Measurements from ENCODE around the gene HMGXB3. TPM values are rescaled to one million over a fixed set of nuclear protein-coding genes. Genes with fewer than 3 reads are reported as not detected.

Gene HMGXB3
- total RNA-seq, 2 donors from 2014 or later, result 49.2 to 50.1 TPM

DNA sequence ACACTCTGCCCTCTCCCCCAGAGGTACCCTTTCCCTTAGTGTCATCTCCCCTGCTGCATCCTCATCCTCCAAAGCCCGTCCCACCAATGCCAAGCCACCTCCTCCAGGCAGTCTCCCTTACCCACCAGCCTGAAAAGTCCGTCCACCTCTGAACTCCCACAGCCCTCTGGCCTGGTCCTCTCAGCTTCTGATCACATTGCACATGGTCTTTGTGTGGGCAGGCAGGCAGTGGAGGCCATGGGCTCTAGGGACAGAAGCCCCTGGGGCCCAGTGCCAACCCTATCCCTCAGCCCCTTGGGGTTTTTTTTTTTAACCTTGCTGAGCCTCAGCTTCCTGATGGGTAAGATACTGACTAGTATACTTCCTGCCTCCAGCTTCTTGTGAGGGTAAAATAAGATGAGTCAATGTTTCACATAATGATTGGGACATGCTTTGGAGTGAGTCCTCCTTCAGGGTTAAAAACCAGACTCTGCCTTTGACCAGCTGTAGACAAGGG, 66.4 kb downstream of the HMGXB3 start:
- no peak for DNase-seq (ENCODE audit: low spot score)
- Histone ChIP-seq H3K4me1 (ENCODE audit: control insufficient read depth in 1 of 2, low read depth in 2 of 2) (peaks cover 4 to 8% of the 10 kb centered on the region in 2 donors), H3K9me3 (no peaks in the 10 kb centered on the region), H3K4me3 (no peak overlapping the region), H3K27ac (no peak overlapping the region), H3K27me3 (replicated peaks; ENCODE audit: insufficient read depth) (no peaks in the 10 kb centered on the region), H3K36me3 (no peaks in the 10 kb centered on the region)
- TF ChIP-seq, protein P1, sequence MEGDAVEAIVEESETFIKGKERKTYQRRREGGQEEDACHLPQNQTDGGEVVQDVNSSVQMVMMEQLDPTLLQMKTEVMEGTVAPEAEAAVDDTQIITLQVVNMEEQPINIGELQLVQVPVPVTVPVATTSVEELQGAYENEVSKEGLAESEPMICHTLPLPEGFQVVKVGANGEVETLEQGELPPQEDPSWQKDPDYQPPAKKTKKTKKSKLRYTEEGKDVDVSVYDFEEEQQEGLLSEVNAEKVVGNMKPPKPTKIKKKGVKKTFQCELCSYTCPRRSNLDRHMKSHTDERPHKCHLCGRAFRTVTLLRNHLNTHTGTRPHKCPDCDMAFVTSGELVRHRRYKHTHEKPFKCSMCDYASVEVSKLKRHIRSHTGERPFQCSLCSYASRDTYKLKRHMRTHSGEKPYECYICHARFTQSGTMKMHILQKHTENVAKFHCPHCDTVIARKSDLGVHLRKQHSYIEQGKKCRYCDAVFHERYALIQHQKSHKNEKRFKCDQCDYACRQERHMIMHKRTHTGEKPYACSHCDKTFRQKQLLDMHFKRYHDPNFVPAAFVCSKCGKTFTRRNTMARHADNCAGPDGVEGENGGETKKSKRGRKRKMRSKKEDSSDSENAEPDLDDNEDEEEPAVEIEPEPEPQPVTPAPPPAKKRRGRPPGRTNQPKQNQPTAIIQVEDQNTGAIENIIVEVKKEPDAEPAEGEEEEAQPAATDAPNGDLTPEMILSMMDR (IDR thresholded peaks at IDR 0.05), result no peak
- no peak for ATAC-seq (ENCODE audit: insufficient number of reproducible peaks, low FRiP score, low read depth)

DNA sequence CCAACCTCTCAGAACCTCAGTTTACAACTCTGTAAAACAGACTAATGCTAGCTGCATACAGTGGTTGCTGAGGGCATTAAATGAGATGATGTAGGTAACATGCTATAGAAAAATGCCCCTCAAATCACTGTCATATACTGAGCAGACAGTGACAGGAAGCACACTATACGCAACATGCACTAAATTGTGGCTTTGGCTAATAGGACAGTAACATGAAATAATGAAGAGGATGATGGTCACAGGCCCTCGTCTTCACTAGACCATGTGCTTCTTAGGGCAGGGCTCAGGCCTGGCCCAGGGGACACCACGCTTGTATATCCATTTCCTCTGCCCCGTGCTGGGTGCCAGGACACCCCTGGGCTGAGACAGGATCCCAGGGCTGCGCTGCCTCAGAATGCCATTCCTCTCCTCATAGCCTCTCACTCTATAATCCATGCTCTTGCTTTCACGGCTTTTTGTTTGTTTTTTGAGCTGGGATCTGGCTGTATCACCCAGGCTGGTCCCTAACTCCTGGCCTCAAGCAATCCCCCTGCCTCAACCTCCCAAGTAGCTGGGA, 66.9 kb downstream of the HMGXB3 start:
- Histone ChIP-seq H3K27ac (no peak overlapping the region), H3K4me1 (ENCODE audit: control insufficient read depth in 1 of 2, low read depth in 2 of 2) (peaks cover 4 to 8% of the 10 kb centered on the region in 2 donors), H3K4me3 (no peak overlapping the region), H3K27me3 (replicated peaks; ENCODE audit: insufficient read depth) (no peaks in the 10 kb centered on the region), H3K9me3 (no peaks in the 10 kb centered on the region), H3K36me3 (no peaks in the 10 kb centered on the region)
- ATAC-seq (ENCODE audit: insufficient number of reproducible peaks, low FRiP score, low read depth), result no peak
- TF ChIP-seq, protein P1 (IDR thresholded peaks at IDR 0.05), result no peak
- DNase-seq (ENCODE audit: low spot score), result no peak

DNA sequence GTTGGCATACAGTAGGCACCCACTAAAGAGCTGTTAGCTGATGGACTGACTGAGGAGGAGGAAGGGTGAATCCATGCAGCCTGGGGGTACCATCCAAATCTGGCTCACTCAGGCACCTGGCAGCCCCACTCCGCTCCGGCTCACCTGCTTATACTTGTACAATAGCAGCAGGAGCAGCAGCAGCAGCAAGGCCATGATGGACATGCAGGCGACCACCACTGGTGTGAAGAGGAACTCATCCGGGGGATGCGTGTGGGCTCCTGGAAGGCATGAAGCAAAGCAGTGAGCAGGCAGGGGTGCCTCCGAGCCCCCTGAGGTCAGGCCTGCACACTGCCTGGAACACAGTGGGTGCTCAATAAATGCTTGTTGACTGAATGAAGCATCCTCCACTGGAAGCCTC, 67.5 kb downstream of the HMGXB3 start:
- Histone ChIP-seq H3K4me3 (no peak overlapping the region), H3K27me3 (replicated peaks; ENCODE audit: insufficient read depth) (no peaks in the 10 kb centered on the region), H3K36me3 (no peaks in the 10 kb centered on the region), H3K4me1 (ENCODE audit: control insufficient read depth in 1 of 2, low read depth in 2 of 2) (peaks cover 4 to 8% of the 10 kb centered on the region in 2 donors), H3K9me3 (no peaks in the 10 kb centered on the region), H3K27ac (no peak overlapping the region)
- TF ChIP-seq, protein P1 (IDR thresholded peaks at IDR 0.05), result no peak
- ATAC-seq (ENCODE audit: insufficient number of reproducible peaks, low FRiP score, low read depth), result no peak
- no peak for DNase-seq (ENCODE audit: low spot score)

DNA sequence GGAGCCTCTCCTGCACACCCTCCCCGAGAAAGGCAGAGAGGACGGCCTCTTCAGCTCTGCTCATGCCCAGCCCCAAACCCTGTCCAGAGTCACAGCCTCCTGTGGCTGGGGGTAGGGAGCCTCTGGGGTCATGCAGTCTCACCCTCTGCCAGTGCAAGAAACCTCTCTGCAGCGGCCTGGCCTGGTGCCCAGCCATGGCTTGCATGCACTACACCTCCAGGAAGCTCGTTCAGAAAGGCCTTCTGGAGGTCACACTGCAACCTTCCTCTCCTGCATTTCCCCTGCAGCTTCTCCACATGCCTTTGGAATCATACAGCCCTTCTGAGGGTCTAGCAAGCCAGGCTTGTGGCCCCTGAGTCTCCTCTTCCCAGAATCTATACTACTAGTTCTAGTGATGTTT, 67.9 kb downstream of the HMGXB3 start:
- Histone ChIP-seq H3K4me1 (ENCODE audit: control insufficient read depth in 1 of 2, low read depth in 2 of 2) (peaks cover 4 to 8% of the 10 kb centered on the region in 2 donors), H3K4me3 (no peak overlapping the region), H3K9me3 (no peaks in the 10 kb centered on the region), H3K27me3 (replicated peaks; ENCODE audit: insufficient read depth) (no peaks in the 10 kb centered on the region), H3K36me3 (no peaks in the 10 kb centered on the region), H3K27ac (no peak overlapping the region)
- TF ChIP-seq, protein P1 (IDR thresholded peaks at IDR 0.05), result no peak
- DNase-seq (ENCODE audit: low spot score) (no peak), ATAC-seq (ENCODE audit: insufficient number of reproducible peaks, low FRiP score, low read depth) (no peak)

DNA sequence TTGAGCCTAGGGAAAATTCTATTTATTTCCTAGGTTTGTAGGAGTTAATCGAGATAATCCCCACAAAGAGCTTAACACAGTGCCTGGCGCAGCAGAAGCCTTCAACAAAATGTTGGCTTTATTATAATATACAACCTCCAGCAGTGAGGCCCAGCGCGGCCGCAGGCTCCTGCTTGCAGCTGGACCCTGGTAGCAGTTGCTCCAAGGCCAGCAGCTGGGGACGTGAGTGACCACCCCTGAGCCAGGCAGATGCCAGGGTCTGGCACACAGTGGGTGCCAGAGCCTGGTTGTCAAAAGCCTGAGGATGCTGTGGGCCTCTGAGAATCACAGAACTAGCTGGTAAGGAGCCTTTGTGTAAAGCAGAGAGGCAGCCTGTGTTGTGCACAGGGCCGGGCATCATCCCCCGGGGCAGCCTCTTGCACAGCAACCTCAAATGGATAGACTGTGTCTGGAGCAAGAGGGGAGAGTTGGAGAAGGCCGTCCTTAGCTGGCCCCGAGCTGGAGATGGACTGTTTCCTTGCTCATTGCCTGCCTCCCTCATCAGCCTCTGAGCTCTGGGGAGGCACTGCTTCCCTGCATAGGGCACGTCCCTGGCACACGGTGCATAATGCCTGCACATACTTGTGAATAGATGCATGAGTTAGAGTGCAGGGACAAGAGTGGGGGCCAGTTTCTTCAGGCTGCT, 68.6 kb downstream of the HMGXB3 start:
- Histone ChIP-seq H3K27me3 (replicated peaks; ENCODE audit: insufficient read depth) (no peaks in the 10 kb centered on the region), H3K36me3 (no peaks in the 10 kb centered on the region), H3K27ac (no peak overlapping the region), H3K9me3 (no peaks in the 10 kb centered on the region), H3K4me1 (ENCODE audit: control insufficient read depth in 1 of 2, low read depth in 2 of 2) (peaks cover 4 to 8% of the 10 kb centered on the region in 2 donors), H3K4me3 (no peak overlapping the region)
- no peak for ATAC-seq (ENCODE audit: insufficient number of reproducible peaks, low FRiP score, low read depth)
- TF ChIP-seq, protein P1 (IDR thresholded peaks at IDR 0.05), result no peak
- no peak for DNase-seq (ENCODE audit: low spot score)
